GM12892 (cell line): ENCODE measurements around the gene WDR11.

Experiments
- DNase-seq: peaks from one replicate; pipeline ENCODE4 v3.0.0; 2011; ENCODE audit not compliant: insufficient read length
- FAIRE-seq: peaks from 2 replicates; lab custom pipeline; 2011; peaks lifted over from hg19 to GRCh38; lab: Jason Lieb, UNC
- POLR2A ChIP-seq: IDR thresholded peaks from 2 replicates; pipeline ENCODE4 v1.6.1; 2011; ENCODE audit warnings: low read depth, low read length, control low read depth
- POLR2AphosphoS5 ChIP-seq: IDR thresholded peaks from 2 replicates; pipeline ENCODE4 v1.6.1; 2011; ENCODE audit warnings: low read depth, low read length, control low read depth
- TAF1 ChIP-seq: IDR thresholded peaks from 2 replicates; pipeline ENCODE4 v1.6.1; 2011; ENCODE audit warnings: low read depth, mild to moderate bottlenecking, control low read depth, low read length, borderline replicate concordance

Gene WDR11

GRCh38 chr10:120827251-120827875, 23.8 kb upstream of the WDR11 start:
- FAIRE-seq (no peak), DNase-seq (no peak)
- TF ChIP-seq TAF1 (no peak), POLR2A (no peak), POLR2AphosphoS5 (no peak)

- FAIRE-seq, result no peak
- no peak for TF ChIP-seq TAF1
These were observed 22.3 kb upstream of the WDR11 start for GRCh38 chr10:120828763-120829319.

GRCh38 chr10:120832106-120832505, 19.1 kb upstream of the WDR11 start:
- TF ChIP-seq POLR2A (no peak), TAF1 (no peak), POLR2AphosphoS5 (no peak)
- no peak for FAIRE-seq
- no peak for DNase-seq

More at GRCh38 chr10:120828763-120829319, 22.3 kb upstream of the WDR11 start:
- DNase-seq, result no peak

- FAIRE-seq (no peak), DNase-seq (no peak)
- TF ChIP-seq POLR2A (no peak), TAF1 (no peak), POLR2AphosphoS5 (no peak)
These were observed 17.8 kb upstream of the WDR11 start for GRCh38 chr10:120833222-120833928.

- DNase-seq (no peak), FAIRE-seq (no peak)
- no peak for TF ChIP-seq TAF1
- no peak for TF ChIP-seq POLR2AphosphoS5
- TF ChIP-seq POLR2A, result no peak
These were observed 15.6 kb upstream of the WDR11 start for GRCh38 chr10:120835603-120836002.

DNA sequence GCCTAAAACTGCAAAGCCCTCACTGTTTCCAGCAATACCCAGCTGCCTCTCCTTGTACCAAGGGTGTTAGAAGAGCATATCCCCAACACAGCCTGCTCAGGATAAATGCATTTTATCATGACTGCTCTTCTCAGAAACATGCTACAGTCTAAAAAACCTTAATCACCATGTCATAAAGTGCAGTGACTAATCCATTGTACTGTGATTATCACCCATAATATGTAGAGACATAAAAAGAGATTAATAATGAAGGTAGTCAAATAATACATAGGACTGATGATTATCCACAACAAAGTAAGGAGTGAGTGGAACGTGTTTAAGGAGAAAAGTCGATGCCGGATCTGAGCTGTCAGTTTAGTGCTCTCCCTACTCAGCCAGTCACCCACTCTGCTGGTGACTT, 12.2 kb upstream of the WDR11 start:
- FAIRE-seq (no peak), DNase-seq (no peak)
- TF ChIP-seq POLR2AphosphoS5 (no peak), TAF1 (no peak), POLR2A (no peak)

DNA sequence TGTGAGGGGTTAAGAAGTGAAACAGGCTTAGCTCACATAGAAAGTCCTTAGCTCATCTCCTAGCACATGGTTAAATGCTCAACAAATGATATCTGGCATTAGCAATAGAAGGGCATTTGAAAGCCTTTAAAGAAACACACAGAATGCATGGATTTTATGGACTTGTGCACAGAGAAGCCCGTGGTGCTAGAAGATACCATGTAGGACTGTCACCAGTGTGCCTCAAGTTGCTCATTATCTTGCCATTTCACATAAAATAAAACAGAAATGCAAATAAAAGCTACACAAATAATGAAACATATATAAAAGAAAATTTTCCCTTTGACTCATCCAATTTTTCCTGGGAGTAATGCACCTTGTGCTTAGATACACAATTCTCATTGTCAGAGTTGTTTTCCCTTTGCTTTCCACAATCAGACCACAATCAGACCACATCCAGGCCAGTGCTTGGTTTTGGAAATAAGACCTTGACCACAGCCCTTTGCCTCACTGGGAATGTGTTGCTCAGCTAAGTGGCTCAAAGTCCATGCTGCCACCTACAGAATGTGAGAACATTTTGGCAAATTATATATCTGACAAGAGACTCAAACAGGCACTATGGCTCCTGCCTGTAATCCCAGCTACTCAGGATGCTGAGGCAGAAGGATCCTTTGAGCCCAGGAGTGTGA, 9.5 kb upstream of the WDR11 start:
- FAIRE-seq (peak; percentile 5), DNase-seq (no peak)
- TF ChIP-seq POLR2AphosphoS5, result no peak
- no peak for TF ChIP-seq TAF1
- TF ChIP-seq POLR2A, result no peak

DNA sequence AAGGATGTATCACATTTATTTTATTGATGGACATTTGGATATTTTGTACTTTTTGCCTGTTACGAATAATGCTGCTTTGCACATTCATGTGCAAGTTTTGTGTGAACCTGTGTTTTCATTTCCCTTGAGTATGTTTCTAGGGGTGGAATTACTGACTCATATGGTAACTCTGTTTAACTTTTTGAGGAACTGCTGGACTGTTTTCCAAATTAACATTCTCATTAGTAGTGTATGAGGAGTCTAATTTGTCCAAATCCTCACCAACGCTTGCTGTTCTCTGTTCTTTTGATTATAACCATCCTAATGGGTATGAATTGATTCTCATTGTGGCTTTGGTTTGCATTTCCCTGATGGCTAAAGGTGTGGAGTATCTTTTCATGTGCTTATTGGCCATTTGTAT, 3.2 kb downstream of the WDR11 start:
- TF ChIP-seq POLR2A, result no peak
- no peak for TF ChIP-seq TAF1
- TF ChIP-seq POLR2AphosphoS5, result no peak
- FAIRE-seq (no peak), DNase-seq (no peak)

GRCh38 chr10:120861178-120861855, 10.2 kb downstream of the WDR11 start:
- no peak for FAIRE-seq
- DNase-seq, result no peak
- TF ChIP-seq POLR2AphosphoS5, result no peak
- no peak for TF ChIP-seq POLR2A
- TF ChIP-seq TAF1, result no peak

DNA sequence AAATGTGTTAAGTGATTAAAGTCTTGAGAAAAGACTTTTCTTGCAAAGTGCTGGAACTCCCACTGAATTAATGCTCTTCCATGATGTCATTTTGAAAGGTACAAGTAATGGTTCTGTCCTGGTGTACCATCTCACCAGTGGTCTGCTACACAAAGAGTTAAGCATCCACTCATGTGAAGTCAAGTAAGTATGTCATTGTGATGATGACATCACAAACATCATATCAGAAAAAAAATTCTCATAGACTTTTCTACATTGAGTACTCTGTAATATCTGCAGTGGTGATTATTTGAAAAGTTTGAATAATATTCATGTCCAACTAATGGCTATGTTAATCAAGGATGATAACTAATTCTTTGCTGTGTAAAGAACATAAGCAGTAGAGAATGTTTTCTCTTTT, 22.6 kb downstream of the WDR11 start:
- FAIRE-seq (no peak), DNase-seq (no peak)
- TF ChIP-seq TAF1 (no peak), POLR2A (no peak), POLR2AphosphoS5 (no peak)

DNA sequence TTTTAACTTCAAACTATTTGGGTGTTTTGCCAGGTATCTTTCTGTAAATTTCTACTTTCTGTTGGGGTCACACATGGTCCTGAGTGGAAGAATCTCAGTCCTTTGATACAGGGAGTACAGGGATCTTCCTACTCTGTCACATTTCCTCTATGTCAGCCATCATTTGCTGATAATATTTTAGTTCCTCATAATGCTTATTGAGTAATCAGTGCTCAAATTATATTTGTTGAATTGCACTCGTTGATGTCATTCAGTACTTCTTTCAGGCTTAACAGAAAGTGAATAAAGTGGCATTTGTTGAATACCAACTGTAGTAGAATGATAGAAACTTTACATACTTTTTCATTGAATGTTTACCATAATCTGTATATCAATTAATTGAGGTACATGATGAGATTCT, 31.9 kb downstream of the WDR11 start:
- no peak for DNase-seq
- TF ChIP-seq TAF1, result no peak
- TF ChIP-seq POLR2AphosphoS5, result no peak
- TF ChIP-seq POLR2A, result no peak
- FAIRE-seq, result no peak
